H9 (cell line): Measurements from ENCODE around the gene ALDH1A1. TPM values are rescaled to one million over a fixed set of nuclear protein-coding genes. Genes with fewer than 3 reads are reported as not detected.

ENCODE experiments used
- DNase-seq: peaks from one replicate; pipeline ENCODE4 v3.0.0-alpha.2; 2017
- H2AFZ ChIP-seq: one replicate; pipeline ENCODE4 v1.6.1; 2013; ENCODE audit warnings: mild to moderate bottlenecking, low read length, control low read depth, moderate library complexity
- H2AK5ac ChIP-seq: 2 replicates; pipeline ENCODE4 v1.6.1; 2013; ENCODE audit warnings: low read length, control low read depth, mixed read lengths; ENCODE audit not compliant: insufficient read length
- H2BK120ac ChIP-seq: one replicate; pipeline ENCODE4 v1.6.1; 2013; ENCODE audit warnings: low read depth, mild to moderate bottlenecking, low read length, control low read depth, inconsistent platforms; ENCODE audit not compliant: poor library complexity, severe bottlenecking
- H2BK12ac ChIP-seq: 2 replicates; pipeline ENCODE4 v1.6.1; 2013; ENCODE audit warnings: low read length, control low read depth, mixed read lengths, low read depth; ENCODE audit not compliant: insufficient read length
- H2BK15ac ChIP-seq: 2 replicates; pipeline ENCODE4 v1.6.1; 2013; ENCODE audit warnings: low read depth, low read length, control low read depth
- H2BK20ac ChIP-seq: one replicate; pipeline ENCODE4 v1.6.1; 2013; ENCODE audit warnings: low read depth, mild to moderate bottlenecking, low read length, control low read depth, inconsistent platforms; ENCODE audit not compliant: poor library complexity, severe bottlenecking
- H2BK5ac ChIP-seq: 2 replicates; pipeline ENCODE4 v1.6.1; 2013; ENCODE audit warnings: low read length, control low read depth, mixed read lengths; ENCODE audit not compliant: insufficient read length
- H3K14ac ChIP-seq: 2 replicates; pipeline ENCODE4 v1.6.1; 2013; ENCODE audit warnings: low read length, control low read depth; ENCODE audit not compliant: insufficient read depth
- H3K18ac ChIP-seq: 2 replicates; pipeline ENCODE4 v1.6.1; 2013; ENCODE audit warnings: low read depth, mild to moderate bottlenecking, mixed read lengths, low read length, control low read depth; ENCODE audit not compliant: insufficient read length
- H3K23ac ChIP-seq: 2 replicates; pipeline ENCODE4 v1.6.1; 2013; ENCODE audit warnings: low read length, control low read depth, mixed read lengths, low read depth; ENCODE audit not compliant: insufficient read length
- H3K23me2 ChIP-seq: 2 replicates; pipeline ENCODE4 v1.6.1; 2013; ENCODE audit warnings: low read depth, mild to moderate bottlenecking, mixed read lengths, low read length, control low read depth; ENCODE audit not compliant: insufficient read length, poor library complexity, severe bottlenecking
- H3K27ac ChIP-seq: 2 replicates; pipeline ENCODE4 v1.5.1; 2013; ENCODE audit warnings: low read length, control low read depth, mixed read lengths, low read depth; ENCODE audit not compliant: insufficient read length
- H3K27me3 ChIP-seq: 2 replicates; pipeline ENCODE4 v1.6.1; 2013; ENCODE audit warnings: low read length, control low read depth, inconsistent platforms; ENCODE audit not compliant: insufficient read depth
- H3K4ac ChIP-seq: 2 replicates; pipeline ENCODE4 v1.6.1; 2013; ENCODE audit warnings: low read depth, mild to moderate bottlenecking, control low read depth, inconsistent platforms, low read length, moderate library complexity
- H3K4me1 ChIP-seq: 2 replicates; pipeline ENCODE4 v1.6.1; 2013; ENCODE audit warnings: low read length, control low read depth, inconsistent platforms; ENCODE audit not compliant: insufficient read depth
- H3K4me2 ChIP-seq: 2 replicates; pipeline ENCODE4 v1.6.1; 2013; ENCODE audit warnings: low read length, control low read depth, mixed read lengths; ENCODE audit not compliant: insufficient read length, insufficient read depth
- H3K56ac ChIP-seq: 2 replicates; pipeline ENCODE4 v1.6.1; 2013; ENCODE audit warnings: low read depth, mild to moderate bottlenecking, mixed read lengths, low read length, control low read depth; ENCODE audit not compliant: insufficient read length
- H3K79me1 ChIP-seq: 2 replicates; pipeline ENCODE4 v1.6.1; 2013; ENCODE audit warnings: low read depth, mild to moderate bottlenecking, moderate library complexity, low read length, control low read depth, inconsistent platforms; ENCODE audit not compliant: insufficient read depth, poor library complexity, severe bottlenecking
- H3K79me2 ChIP-seq: 2 replicates; pipeline ENCODE4 v1.6.1; 2013; ENCODE audit warnings: low read length, control low read depth, inconsistent platforms; ENCODE audit not compliant: insufficient read depth
- H3K9ac ChIP-seq: 2 replicates; pipeline ENCODE4 v1.6.1; 2013; ENCODE audit warnings: low read length, control low read depth, mixed read lengths; ENCODE audit not compliant: insufficient read length; ENCODE audit errors: extremely low read depth
- H3K9me3 ChIP-seq: one replicate; pipeline ENCODE4 v1.6.1; 2013; ENCODE audit warnings: low read depth, low read length, inconsistent platforms; ENCODE audit not compliant: control insufficient read depth
- H3T11ph ChIP-seq: one replicate; pipeline ENCODE4 v1.6.1; 2013; ENCODE audit warnings: mild to moderate bottlenecking, low read length, control low read depth, inconsistent platforms
- H4K20me1 ChIP-seq: one replicate; pipeline ENCODE4 v1.6.1; 2013; ENCODE audit not compliant: control insufficient read depth, insufficient read length, insufficient read depth
- H4K5ac ChIP-seq: 2 replicates; pipeline ENCODE4 v1.6.1; 2013; ENCODE audit warnings: low read depth, mild to moderate bottlenecking, mixed read lengths, low read length, control low read depth; ENCODE audit not compliant: insufficient read length
- H4K8ac ChIP-seq: replicated peaks from 2 replicates; pipeline ENCODE4 v1.6.1; 2013; ENCODE audit warnings: low read length, control low read depth, mixed read lengths, low read depth; ENCODE audit not compliant: insufficient read length
- H4K91ac ChIP-seq: 2 replicates; pipeline ENCODE4 v1.6.1; 2013; ENCODE audit warnings: low read depth, mild to moderate bottlenecking, moderate library complexity, mixed read lengths, low read length, control low read depth; ENCODE audit not compliant: insufficient read length
- H3K27ac Mint-ChIP-seq, 3 experiments: 2 replicates in 2 of 3; 3 replicates in 1 of 3; pipeline ENCODE4 v1.8.0; 2020 to 2021; ENCODE audit warnings: mixed read lengths in 3 of 3, mild to moderate bottlenecking in 1 of 3, moderate library complexity in 1 of 3
- H3K27me3 Mint-ChIP-seq: 2 replicates; pipeline ENCODE4 v1.8.0; 2021; ENCODE audit warnings: low read depth, mild to moderate bottlenecking, moderate library complexity, mixed read lengths
- H3K36me3 Mint-ChIP-seq, 3 experiments: 2 replicates in 2 of 3; 3 replicates in 1 of 3; pipeline ENCODE4 v1.8.0; 2020 to 2021; ENCODE audit warnings: low read depth in 3 of 3, mixed read lengths in 3 of 3; ENCODE audit not compliant: insufficient read depth in 1 of 3
- H3K4me1 Mint-ChIP-seq, 2 experiments: 2 replicates each; pipeline ENCODE4 v1.8.0; 2020; ENCODE audit warnings: mixed read lengths in 2 of 2
- H3K4me3 Mint-ChIP-seq, 2 experiments: 2 replicates in 1 of 2; 3 replicates in 1 of 2; pipeline ENCODE4 v1.8.0; 2020 to 2021; ENCODE audit warnings: mild to moderate bottlenecking in 2 of 2, mixed read lengths in 2 of 2, moderate library complexity in 1 of 2
- H3K9me3 Mint-ChIP-seq, 2 experiments: 2 replicates in 1 of 2; 3 replicates in 1 of 2; pipeline ENCODE4 v1.8.0; 2020; ENCODE audit warnings: mild to moderate bottlenecking in 2 of 2, mixed read lengths in 2 of 2, moderate library complexity in 1 of 2
- CTCF ChIP-seq: fragments of 200-600 bp; sonication (generic); conservative IDR thresholded peaks from 3 replicates; pipeline ENCODE4 v1.8.0; 2021; ENCODE audit warnings: antibody characterized with exemption, mild to moderate bottlenecking
- WGBS: extraction: QIAGEN DNeasy Blood & Tissue Kit; methylation state at CpG from one replicate; pipeline ENCODE4 v1.1.7; 2013; ENCODE audit warnings: missing lambda C conversion rate, low lambda C conversion rate, mixed read lengths; ENCODE audit not compliant: insufficient read length; ENCODE audit errors: extremely low coverage; 5-methylcytosine and 5-hydroxymethylcytosine counted together
- total RNA-seq: library from RNA; stranded (reverse); gene quantifications from 2 replicates; pipeline ENCODE4 v1.2.1, GENCODE V29; 2021

The ALDH1A1 gene
- total RNA-seq, 1 experiment from 2014 or later: 1.1 TPM

- H3K79me2 ChIP-seq: no peaks in the 10 kb centered on the region
- H3K9me3 ChIP-seq: no peaks in the 10 kb centered on the region
- no peak overlapping the region for H3K27ac ChIP-seq
- no peak overlapping the region for H3K23ac ChIP-seq
- Mint-ChIP-seq H3K36me3 (no peaks in the 10 kb centered on the region), H3K4me3 (no peak overlapping the region), H3K9me3 (no peaks in the 10 kb centered on the region), H3K27ac (no peak overlapping the region), H3K27me3 (no peaks in the 10 kb centered on the region), H3K4me1 (peaks cover 6 to 10% of the 10 kb centered on the region in 2 experiments)
- no peak overlapping the region for H2AFZ ChIP-seq
- H3K56ac ChIP-seq: no peak overlapping the region
- no peak overlapping the region for H2BK5ac ChIP-seq
- no peaks in the 10 kb centered on the region for H3K4me1 ChIP-seq
- H3T11ph ChIP-seq: no peak overlapping the region
- no peak overlapping the region for H2BK15ac ChIP-seq
- H2AK5ac ChIP-seq: no peak overlapping the region
- no peaks in the 10 kb centered on the region for H4K20me1 ChIP-seq
- H3K23me2 ChIP-seq: no peaks in the 10 kb centered on the region
- no peak for DNase-seq
- H4K91ac ChIP-seq: no peak overlapping the region
- H3K18ac ChIP-seq: no peak overlapping the region
- H3K27me3 ChIP-seq: no peaks in the 10 kb centered on the region
- no peak overlapping the region for H3K9ac ChIP-seq
- H4K8ac ChIP-seq: no peak overlapping the region
- H2BK20ac ChIP-seq: no peak overlapping the region
- no peak overlapping the region for H4K5ac ChIP-seq
- no peak for TF ChIP-seq CTCF
- H2BK120ac ChIP-seq: no peak overlapping the region
- H3K14ac ChIP-seq: no peak overlapping the region
- no CpG with 5 or more reads among the region's 5 CpGs for WGBS
- H3K4me2 ChIP-seq: no peak overlapping the region
- H3K4ac ChIP-seq: no peak overlapping the region
- no peaks in the 10 kb centered on the region for H3K79me1 ChIP-seq
- H2BK12ac ChIP-seq: no peak overlapping the region
These were observed 30.8 kb downstream of the ALDH1A1 start for GRCh38 chr9:72921888-72922654.
